A549 (cell line): ENCODE results near the gene BSCL2. TPM values are rescaled to one million over a fixed set of nuclear protein-coding genes. Genes with fewer than 3 reads are reported as not detected.
"Not testable (repeated sequence)": the region's sequence is repeated elsewhere in the genome, so short reads cannot be mapped to it uniquely, and the experiment has no call there.

Experiments
- ATAC-seq, 2 experiments: fragments of 200-7000 bp in 1 of 2; fragments of >200 bp in 1 of 2; cut with Nextera tagmentation in 1 of 2; cut with Tn5 transposase in 1 of 2; 3 replicates each; pipeline versions ENCODE4 v1.8.0 to v1.9.1; 2018 to 2020; ENCODE audit warnings: mild to moderate bottlenecking in 1 of 2, moderate library complexity in 1 of 2
- CTCF ChIA-PET: fragments of 300-600 bp; sonication (Branson Sonifier 250); formaldehyde crosslinking; extraction: SDS; loops from one replicate; lab custom pipeline; 2021; ENCODE audit warnings: antibody characterized with exemption, inconsistent platforms; lab: Yijun Ruan, JAX
- POLR2A ChIA-PET: fragments of 350-600 bp; formaldehyde crosslinking; extraction: SDS; loops from one replicate; lab custom pipeline; 2021; ENCODE audit warnings: antibody characterized with exemption, inconsistent platforms; lab: Yijun Ruan, JAX
- DNase-seq, 2 experiments: peaks; one replicate each; pipeline versions ENCODE4 v3.0.0 to v3.0.0-alpha.2; 2011 to 2016; ENCODE audit warnings: low read depth in 1 of 2, low spot score in 1 of 2
- FAIRE-seq: peaks from 2 replicates; lab custom pipeline; 2011; peaks lifted over from hg19 to GRCh38; lab: Jason Lieb, UNC
- H3K27ac ChIP-seq, 2 experiments: fragments of >200 bp; sonication (Bioruptor Twin); formaldehyde crosslinking; 3 replicates each; pipeline ENCODE4 v1.5.1; 2016 to 2017
- H3K4me1 ChIP-seq: fragments of >200 bp; sonication (Bioruptor Twin); formaldehyde crosslinking; 3 replicates; pipeline ENCODE4 v1.6.1; 2016
- H3K4me2 ChIP-seq: fragments of >200 bp; sonication (Bioruptor Twin); formaldehyde crosslinking; 3 replicates; pipeline ENCODE4 v1.6.1; 2016
- H3K4me3 ChIP-seq: fragments of >200 bp; sonication (Bioruptor Twin); formaldehyde crosslinking; 3 replicates; pipeline ENCODE4 v1.5.1; 2016
- H3K9me3 ChIP-seq: fragments of >200 bp; sonication (Bioruptor Twin); formaldehyde crosslinking; 3 replicates; pipeline ENCODE4 v1.6.1; 2016
- CHD4 ChIP-seq: fragments of 200-600 bp; sonication (generic); IDR thresholded peaks from 2 replicates; pipeline ENCODE4 v1.6.1; 2016; ENCODE audit warnings: antibody characterized with exemption, mild to moderate bottlenecking, borderline replicate concordance
- FOSL2 ChIP-seq, 2 experiments: fragments of 450-650 bp in 1 of 2; fragments of >200 bp in 1 of 2; sonication (Bioruptor Twin) in 1 of 2; formaldehyde crosslinking; IDR thresholded peaks; 2 replicates each; pipeline versions ENCODE4 v1.5.0 to v1.6.1; 2016 to 2020; ENCODE audit warnings: mild to moderate bottlenecking in 1 of 2, moderate library complexity in 1 of 2
- FOXS1 ChIP-seq: fragments of 250-450 bp; sonication (Bioruptor Pico); IDR thresholded peaks from 2 replicates; pipeline ENCODE4 v1.5.0; 2020; ENCODE audit warnings: mild to moderate bottlenecking, moderate library complexity
- GATA3 ChIP-seq: IDR thresholded peaks from 2 replicates; pipeline ENCODE4 v1.6.1; 2012; ENCODE audit warnings: borderline replicate concordance
- HEYL ChIP-seq: fragments of 250-450 bp; sonication (Bioruptor Pico); IDR thresholded peaks from 2 replicates; pipeline ENCODE4 v1.8.0; 2021; ENCODE audit warnings: mild to moderate bottlenecking, moderate library complexity
- JUN ChIP-seq, 2 experiments: fragments of >200 bp; sonication (Bioruptor Twin); formaldehyde crosslinking; IDR thresholded peaks; 2 replicates in 1 of 2; 3 replicates in 1 of 2; pipeline ENCODE4 v1.6.1; 2016 to 2017
- JUNB ChIP-seq: fragments of >200 bp; sonication (Bioruptor Twin); formaldehyde crosslinking; IDR thresholded peaks from 2 replicates; pipeline ENCODE4 v1.6.1; 2016
- KDM5A ChIP-seq: fragments of 200-600 bp; sonication (generic); IDR thresholded peaks from 2 replicates; pipeline ENCODE4 v1.6.1; 2016; ENCODE audit warnings: antibody characterized with exemption, mild to moderate bottlenecking
- MAFK ChIP-seq: fragments of 450-650 bp; IDR thresholded peaks from 2 replicates; pipeline ENCODE4 v1.6.1; 2014; ENCODE audit not compliant: partially characterized antibody
- MYC ChIP-seq: IDR thresholded peaks from 2 replicates; pipeline ENCODE4 v1.6.1; 2012; ENCODE audit warnings: mild to moderate bottlenecking, inconsistent platforms, low read length, improper control_type of control experiment, borderline replicate concordance
- POLR2A ChIP-seq: IDR thresholded peaks from 2 replicates; pipeline ENCODE4 v1.6.1; 2012; ENCODE audit warnings: mild to moderate bottlenecking, low read length
- RFX5 ChIP-seq: fragments of 450-650 bp; IDR thresholded peaks from 2 replicates; pipeline ENCODE4 v1.7.1; 2014; ENCODE audit warnings: antibody characterized with exemption, mild to moderate bottlenecking, moderate library complexity
- TFCP2L1 ChIP-seq: fragments of 250-450 bp; sonication (Bioruptor Pico); IDR thresholded peaks from 2 replicates; pipeline ENCODE4 v1.5.0; 2021; ENCODE audit warnings: mild to moderate bottlenecking
- TP53 ChIP-seq: fragments of 250-450 bp; sonication (Bioruptor Pico); IDR thresholded peaks from 2 replicates; pipeline ENCODE4 v1.5.0; 2021; ENCODE audit warnings: mild to moderate bottlenecking, moderate library complexity
- WGBS: methylation state at CpG from one replicate; pipeline ENCODE4 v1.1.6; 2017; ENCODE audit errors: missing lambda C conversion rate; 5-methylcytosine and 5-hydroxymethylcytosine counted together
- polyA plus RNA-seq, 4 experiments: library from polyadenylated mRNA; depleted of rRNA in 3 of 4; stranded (reverse); fragments of >200 nt; fragmentation: RNase III in 1 of 4; extraction: RNeasy Plus Mini Kit Qiagen cat#74134 plus additional on column Dnase treatment in 1 of 4; gene quantifications; 2 replicates in 3 of 4; 3 replicates in 1 of 4; pipeline ENCODE4 v1.2.3, GENCODE V29; 2011 to 2017
- TF ChIP-seq, protein P1 (sequence below): fragments of >200 bp; sonication (Bioruptor Twin); formaldehyde crosslinking; IDR thresholded peaks from 3 replicates; pipeline ENCODE4 v1.6.1; 2016
- TF ChIP-seq, protein P2 (sequence below): IDR thresholded peaks from 2 replicates; pipeline ENCODE4 v1.6.1; 2012
- TF ChIP-seq, protein P3 (sequence below): IDR thresholded peaks from 2 replicates; pipeline ENCODE4 v1.6.1; 2012

BSCL2 gene
- polyA plus RNA-seq, 2 of the 4 experiments (the other 2 are of a cell fraction): 63.0 to 63.9 TPM

DNA sequence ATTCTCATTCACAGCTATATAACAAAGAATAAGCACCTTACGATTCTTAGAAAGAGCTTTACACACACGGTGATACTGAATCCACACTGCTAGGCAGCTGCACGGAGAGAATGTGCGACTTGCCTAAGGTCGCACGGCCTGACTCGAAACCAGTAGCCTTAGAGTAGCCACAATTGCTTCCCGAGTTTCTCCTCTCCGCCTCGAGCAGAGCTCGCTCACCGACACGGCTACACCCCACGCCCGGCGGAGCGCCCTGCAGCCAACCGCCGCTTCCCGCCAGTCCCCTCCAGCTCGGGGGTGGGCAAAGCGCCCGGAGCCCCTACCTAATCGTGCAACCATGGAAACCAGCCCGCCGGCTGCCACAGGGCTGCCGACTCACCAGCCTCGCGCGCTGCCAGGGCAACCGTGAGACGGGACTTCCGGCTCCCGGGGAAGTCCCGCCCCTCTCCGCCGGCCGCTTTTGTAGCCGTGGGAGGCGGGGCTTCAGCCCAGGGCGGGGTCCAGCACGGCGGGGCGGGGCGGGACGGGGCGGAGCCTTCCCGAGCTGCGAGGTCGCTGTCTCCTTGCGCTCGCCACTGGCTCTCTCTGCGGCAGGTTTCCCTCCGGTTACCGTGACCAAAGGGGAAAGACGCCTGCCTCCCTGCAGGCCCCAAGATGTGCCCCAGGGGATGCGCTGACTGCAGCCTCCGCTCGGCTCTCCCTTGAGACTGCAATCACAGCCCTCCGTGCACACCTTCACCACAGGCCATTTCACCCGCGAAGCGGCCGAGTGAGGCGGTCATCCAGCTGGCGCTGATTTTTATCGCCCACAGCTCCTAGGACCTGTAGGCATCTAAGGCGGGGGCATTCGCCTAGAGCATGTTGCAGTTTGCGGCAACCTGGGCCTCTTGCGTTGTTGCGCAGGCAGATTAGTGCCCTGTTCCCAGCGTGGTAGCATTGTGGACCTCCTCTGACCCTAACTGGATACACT lies 1.1 kb downstream of the BSCL2 start:
- 30% methylated on average over 40 of the region's 73 CpGs for WGBS
- H3K4me2 ChIP-seq: peak overlapping the region; percentile 78
- DNase-seq (peak; percentile 87 to 90), FAIRE-seq (no peak), ATAC-seq (peak; percentile 73 to 87)
- peaks cover 26% of the 10 kb centered on the region for H3K4me1 ChIP-seq
- 0 out of 2 replicates have a peak, but pooled peaks have one; percentile 5 for TF ChIP-seq TFCP2L1 (CRISPR knock-in tag)
- peak; percentile 74; the same call in 1 of the 2 replicates for TF ChIP-seq TP53 (CRISPR knock-in tag)
- peak; percentile 66 for TF ChIP-seq POLR2A
- TF ChIP-seq, protein P1, sequence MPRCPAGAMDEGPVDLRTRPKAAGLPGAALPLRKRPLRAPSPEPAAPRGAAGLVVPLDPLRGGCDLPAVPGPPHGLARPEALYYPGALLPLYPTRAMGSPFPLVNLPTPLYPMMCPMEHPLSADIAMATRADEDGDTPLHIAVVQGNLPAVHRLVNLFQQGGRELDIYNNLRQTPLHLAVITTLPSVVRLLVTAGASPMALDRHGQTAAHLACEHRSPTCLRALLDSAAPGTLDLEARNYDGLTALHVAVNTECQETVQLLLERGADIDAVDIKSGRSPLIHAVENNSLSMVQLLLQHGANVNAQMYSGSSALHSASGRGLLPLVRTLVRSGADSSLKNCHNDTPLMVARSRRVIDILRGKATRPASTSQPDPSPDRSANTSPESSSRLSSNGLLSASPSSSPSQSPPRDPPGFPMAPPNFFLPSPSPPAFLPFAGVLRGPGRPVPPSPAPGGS: 0 out of 3 replicates have a peak, but pooled peaks have one; percentile 42
- peak in 1 of 2 experiments; percentile 83; a peak in 3 of 5 replicates for TF ChIP-seq JUN (IDR thresholded peaks at IDR 0.05)
- TF ChIP-seq, protein P2, sequence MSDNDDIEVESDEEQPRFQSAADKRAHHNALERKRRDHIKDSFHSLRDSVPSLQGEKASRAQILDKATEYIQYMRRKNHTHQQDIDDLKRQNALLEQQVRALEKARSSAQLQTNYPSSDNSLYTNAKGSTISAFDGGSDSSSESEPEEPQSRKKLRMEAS: peak; percentile 74; the same call in 1 of the 2 replicates
- TF ChIP-seq MYC: 0 out of 2 replicates have a peak, but pooled peaks have one; percentile 40
- TF ChIP-seq HEYL (CRISPR knock-in tag): no peak
- TF ChIP-seq KDM5A: no peak
- TF ChIP-seq MAFK: no peak
- no peak for TF ChIP-seq FOSL2 (IDR thresholded peaks at IDR 0.05)
- no peak for TF ChIP-seq FOSL2 (CRISPR knock-in tag; IDR thresholded peaks at IDR 0.05)
- TF ChIP-seq, protein P3, sequence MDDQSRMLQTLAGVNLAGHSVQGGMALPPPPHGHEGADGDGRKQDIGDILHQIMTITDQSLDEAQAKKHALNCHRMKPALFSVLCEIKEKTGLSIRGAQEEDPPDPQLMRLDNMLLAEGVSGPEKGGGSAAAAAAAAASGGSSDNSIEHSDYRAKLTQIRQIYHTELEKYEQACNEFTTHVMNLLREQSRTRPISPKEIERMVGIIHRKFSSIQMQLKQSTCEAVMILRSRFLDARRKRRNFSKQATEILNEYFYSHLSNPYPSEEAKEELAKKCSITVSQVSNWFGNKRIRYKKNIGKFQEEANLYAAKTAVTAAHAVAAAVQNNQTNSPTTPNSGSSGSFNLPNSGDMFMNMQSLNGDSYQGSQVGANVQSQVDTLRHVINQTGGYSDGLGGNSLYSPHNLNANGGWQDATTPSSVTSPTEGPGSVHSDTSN: peak; percentile 3; the same call in 1 of the 2 replicates
- TF ChIP-seq GATA3: 0 out of 2 replicates have a peak, but pooled peaks have one; percentile 42
- peak overlapping the region; percentile 69 for H3K4me3 ChIP-seq
- H3K27ac ChIP-seq: peak overlapping the region; percentile 80 to 92
- POLR2A ChIA-PET: interaction anchor here (0.8 to 6.1 kb wide), 11 partner anchors 10 to 293 kb away, joined by 3 to 64 read pairs (median 5); partner anchors contain the start of genes C11orf98, CSKMT, EEF1G and HNRNPUL2
- no peaks in the 10 kb centered on the region for H3K9me3 ChIP-seq
- CTCF ChIA-PET: interaction anchor here (0.7 to 5.3 kb wide), 12 partner anchors 12 to 318 kb away, joined by 3 to 39 read pairs (median 5); partner anchors contain the start of genes HNRNPUL2 and TTC9C

DNA sequence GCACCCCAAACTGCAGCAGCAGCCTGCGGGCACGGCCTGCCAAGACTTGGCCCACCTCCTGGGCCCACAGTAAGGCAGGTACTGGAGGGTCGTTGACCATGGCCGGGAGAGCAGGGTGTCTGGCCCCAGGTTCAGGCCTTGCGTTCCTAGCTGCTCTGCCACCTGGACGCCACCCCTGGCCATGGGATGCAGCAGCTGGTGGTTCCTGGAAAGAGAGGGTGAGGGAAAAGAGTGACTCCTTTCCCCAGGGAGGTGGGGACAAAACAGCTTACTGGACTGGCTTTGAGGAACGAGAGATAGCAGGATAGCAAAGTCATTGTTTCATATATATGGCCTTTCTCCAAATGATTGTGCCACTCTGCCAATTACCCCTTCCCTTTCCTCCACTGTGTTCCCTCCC lies 1.8 kb downstream of the BSCL2 start:
- POLR2A ChIA-PET: interaction anchor here (1.1 to 6.1 kb wide), 7 partner anchors 22 to 136 kb away, joined by 4 to 64 read pairs (median 7); partner anchors contain the start of genes C11orf98, CSKMT, HNRNPUL2 and LBHD1
- Histone ChIP-seq H3K27ac (peak overlapping the region; percentile 80 to 92), H3K4me1 (peaks cover 26% of the 10 kb centered on the region), H3K4me3 (peak overlapping the region; percentile 69), H3K4me2 (peak overlapping the region; percentile 78), H3K9me3 (no peaks in the 10 kb centered on the region)
- 56% methylated on average over 6 of the region's 7 CpGs for WGBS
- peak; percentile 2 to 9; a peak in 3 of 6 replicates for ATAC-seq
- CTCF ChIA-PET: interaction anchor here (0.7 to 5.3 kb wide), 10 partner anchors 11 to 317 kb away, joined by 3 to 39 read pairs (median 5); partner anchors contain the start of gene LRRN4CL
- peak in 1 of 2 experiments; percentile 49 for DNase-seq
- TF ChIP-seq CHD4 (no peak), RFX5 (no peak), JUNB (no peak), FOXS1 (CRISPR knock-in tag) (no peak), TFCP2L1 (CRISPR knock-in tag) (no peak)
- FAIRE-seq: no peak

DNA sequence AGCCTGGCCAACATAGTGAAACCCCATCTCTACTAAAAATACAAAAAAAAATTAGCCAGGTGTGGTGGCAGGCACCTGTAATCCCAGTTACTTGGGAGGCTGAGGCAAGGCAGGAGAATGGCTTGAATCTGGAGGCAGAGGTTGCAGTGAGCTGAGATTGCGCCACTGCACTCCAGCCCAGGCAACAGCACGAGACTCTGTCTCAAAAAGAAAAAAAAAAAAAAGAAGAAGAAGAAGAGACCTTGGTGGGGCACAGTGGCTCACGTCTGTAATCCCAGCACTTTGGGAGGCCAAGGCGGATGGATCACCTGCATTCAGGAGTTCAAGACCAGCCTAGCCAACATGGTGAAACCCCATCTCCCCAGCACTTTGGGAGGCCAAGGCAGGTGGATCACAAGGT lies 3.3 kb downstream of the BSCL2 start:
- ChIA-PET CTCF (interaction anchor here (1.1 to 4.5 kb wide), 6 partner anchors 10 to 66 kb away, joined by 3 to 39 read pairs (median 6); partner anchors contain the start of gene LRRN4CL), POLR2A (interaction anchor here (1.1 kb wide), 1 partner anchor 32 kb away, joined by 3 read pairs; the partner anchor contains the start of gene LBHD1)
- ATAC-seq, H3K9me3 ChIP-seq, H3K4me2 ChIP-seq, H3K4me3 ChIP-seq, FAIRE-seq, DNase-seq, H3K27ac ChIP-seq: not testable (repeated sequence)
- 98% methylated on average over 4 of the region's 4 CpGs for WGBS
- peaks cover 18% of the 10 kb centered on the region for H3K4me1 ChIP-seq
